Measurements from ENCODE around the gene PTF1A. TPM values are rescaled to one million over a fixed set of nuclear protein-coding genes. Genes with fewer than 3 reads are reported as not detected.

PTF1A gene
- polyA plus RNA-seq, 1 experiment, result not detected

DNA sequence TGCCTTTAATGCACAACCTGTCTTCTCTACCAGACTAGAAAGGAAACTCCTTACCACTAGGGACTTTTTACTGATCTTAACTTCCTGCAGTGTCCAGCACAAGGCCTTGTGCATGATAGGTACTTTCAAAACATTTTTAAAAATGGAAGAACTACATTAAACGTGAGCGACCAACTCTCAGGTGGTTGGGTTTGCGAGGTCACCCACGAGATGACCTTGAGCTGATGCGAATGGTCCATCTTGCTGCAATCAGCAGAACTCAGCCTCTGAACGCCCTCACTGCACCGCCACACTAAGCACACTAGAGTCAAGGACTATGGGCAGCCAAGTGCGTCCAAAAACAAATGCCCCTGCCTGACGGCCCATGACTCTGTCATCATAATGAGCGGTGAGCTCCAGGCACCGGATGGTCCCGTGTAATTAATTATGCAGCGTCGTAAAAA is 34.9 kb upstream of the PTF1A start:
- no peak overlapping the region for H3K27ac ChIP-seq (ENCODE audit: low read depth, low read length)
- TF ChIP-seq, protein P1, sequence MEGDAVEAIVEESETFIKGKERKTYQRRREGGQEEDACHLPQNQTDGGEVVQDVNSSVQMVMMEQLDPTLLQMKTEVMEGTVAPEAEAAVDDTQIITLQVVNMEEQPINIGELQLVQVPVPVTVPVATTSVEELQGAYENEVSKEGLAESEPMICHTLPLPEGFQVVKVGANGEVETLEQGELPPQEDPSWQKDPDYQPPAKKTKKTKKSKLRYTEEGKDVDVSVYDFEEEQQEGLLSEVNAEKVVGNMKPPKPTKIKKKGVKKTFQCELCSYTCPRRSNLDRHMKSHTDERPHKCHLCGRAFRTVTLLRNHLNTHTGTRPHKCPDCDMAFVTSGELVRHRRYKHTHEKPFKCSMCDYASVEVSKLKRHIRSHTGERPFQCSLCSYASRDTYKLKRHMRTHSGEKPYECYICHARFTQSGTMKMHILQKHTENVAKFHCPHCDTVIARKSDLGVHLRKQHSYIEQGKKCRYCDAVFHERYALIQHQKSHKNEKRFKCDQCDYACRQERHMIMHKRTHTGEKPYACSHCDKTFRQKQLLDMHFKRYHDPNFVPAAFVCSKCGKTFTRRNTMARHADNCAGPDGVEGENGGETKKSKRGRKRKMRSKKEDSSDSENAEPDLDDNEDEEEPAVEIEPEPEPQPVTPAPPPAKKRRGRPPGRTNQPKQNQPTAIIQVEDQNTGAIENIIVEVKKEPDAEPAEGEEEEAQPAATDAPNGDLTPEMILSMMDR (IDR thresholded peaks at IDR 0.05; ENCODE audit: low read depth, low read length), result no peak
- H3K4me3 ChIP-seq (ENCODE audit: low read depth, low read length), result no peak overlapping the region
- CTCF ChIA-PET, result interaction anchor here (1.5 to 2.2 kb wide), 12 partner anchors 9 to 1400 kb away, joined by 4 to 52 read pairs (median 10); no protein-coding TSS in a partner anchor
- POLR2A ChIA-PET, result no interaction called here
- H3K9me3 ChIP-seq (ENCODE audit: control insufficient read depth, insufficient read depth, low read length), result no peaks in the 10 kb centered on the region
- peaks cover 4% of the 10 kb centered on the region for H3K27me3 ChIP-seq (ENCODE audit: control insufficient read depth, insufficient read depth, low read length)
- no peak for DNase-seq (ENCODE audit: low read depth, low spot score)

DNA sequence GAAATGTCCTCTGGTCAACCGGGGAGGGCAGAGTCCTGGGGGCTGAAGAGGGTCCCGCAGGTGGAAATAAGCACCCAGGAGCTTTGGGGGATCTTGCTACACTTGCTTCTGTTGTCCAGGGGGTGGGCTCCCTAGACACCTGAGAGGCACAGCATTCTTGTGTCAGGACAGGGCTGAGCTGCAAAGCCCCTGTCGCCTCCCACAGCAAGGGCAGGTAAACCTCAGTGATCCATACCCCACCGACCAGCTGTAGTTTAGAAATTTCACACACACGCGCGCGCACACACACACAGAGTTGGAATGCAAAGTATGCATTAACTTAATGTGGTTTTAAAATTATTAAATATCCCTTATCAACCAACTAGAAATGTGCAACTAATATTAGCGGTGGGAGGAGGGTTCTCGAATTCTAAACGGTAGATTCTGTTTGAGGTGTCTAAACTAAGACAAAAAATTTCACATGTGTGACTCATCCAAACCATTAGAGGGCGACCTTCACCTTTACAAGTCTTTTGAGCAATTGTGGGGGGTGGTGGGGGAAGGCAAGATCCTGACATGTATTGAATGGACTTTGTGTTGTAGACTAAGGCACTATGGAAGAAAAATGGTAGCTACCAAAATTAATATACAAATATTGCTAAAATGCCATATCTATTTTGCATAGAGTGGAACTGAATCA is 34.3 kb upstream of the PTF1A start:
- TF ChIP-seq, protein P1 (IDR thresholded peaks at IDR 0.05; ENCODE audit: low read depth, low read length), result no peak; the same call in 1 of the 2 replicates
- no peak for DNase-seq (ENCODE audit: low read depth, low spot score)
- peaks cover 4% of the 10 kb centered on the region for H3K27me3 ChIP-seq (ENCODE audit: control insufficient read depth, insufficient read depth, low read length)
- ChIA-PET CTCF (interaction anchor here (0.6 to 2.2 kb wide), 41 partner anchors 9 to 1399 kb away, joined by 3 to 52 read pairs (median 4); no protein-coding TSS in a partner anchor), POLR2A (no interaction called here)
- H3K27ac ChIP-seq (ENCODE audit: low read depth, low read length), result no peak overlapping the region
- H3K9me3 ChIP-seq (ENCODE audit: control insufficient read depth, insufficient read depth, low read length), result no peaks in the 10 kb centered on the region
- no peak overlapping the region for H3K4me3 ChIP-seq (ENCODE audit: low read depth, low read length)

DNA sequence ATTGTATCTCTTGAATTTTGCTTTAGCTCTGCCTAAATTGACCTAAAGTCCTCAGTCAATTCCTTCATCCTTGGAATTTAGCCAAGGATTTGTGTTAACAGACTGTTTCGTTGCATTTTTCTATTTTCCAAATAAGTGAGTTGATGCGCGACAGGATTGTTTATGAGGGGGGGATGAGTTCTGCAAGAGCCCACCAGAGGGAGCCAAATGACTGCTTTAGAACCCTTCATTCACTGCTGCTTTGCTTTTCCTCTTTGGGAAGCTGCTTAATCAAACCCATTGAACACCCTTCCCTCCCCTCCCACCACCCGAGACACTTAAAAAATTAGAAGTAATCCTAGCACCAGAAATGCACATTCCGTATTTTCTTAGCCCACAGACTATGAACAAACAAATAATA is 33.7 kb upstream of the PTF1A start:
- ChIA-PET POLR2A (no interaction called here), CTCF (interaction anchor here (0.6 to 2.2 kb wide), 45 partner anchors 8 to 1399 kb away, joined by 3 to 52 read pairs (median 4); no protein-coding TSS in a partner anchor)
- H3K27me3 ChIP-seq (ENCODE audit: control insufficient read depth, insufficient read depth, low read length), result peaks cover 4% of the 10 kb centered on the region
- H3K4me3 ChIP-seq (ENCODE audit: low read depth, low read length), result no peak overlapping the region
- H3K27ac ChIP-seq (ENCODE audit: low read depth, low read length), result no peak overlapping the region
- no peaks in the 10 kb centered on the region for H3K9me3 ChIP-seq (ENCODE audit: control insufficient read depth, insufficient read depth, low read length)
- DNase-seq (ENCODE audit: low read depth, low spot score), result peak; percentile 30
- TF ChIP-seq, protein P1 (IDR thresholded peaks at IDR 0.05; ENCODE audit: low read depth, low read length), result peak; percentile 90

DNA sequence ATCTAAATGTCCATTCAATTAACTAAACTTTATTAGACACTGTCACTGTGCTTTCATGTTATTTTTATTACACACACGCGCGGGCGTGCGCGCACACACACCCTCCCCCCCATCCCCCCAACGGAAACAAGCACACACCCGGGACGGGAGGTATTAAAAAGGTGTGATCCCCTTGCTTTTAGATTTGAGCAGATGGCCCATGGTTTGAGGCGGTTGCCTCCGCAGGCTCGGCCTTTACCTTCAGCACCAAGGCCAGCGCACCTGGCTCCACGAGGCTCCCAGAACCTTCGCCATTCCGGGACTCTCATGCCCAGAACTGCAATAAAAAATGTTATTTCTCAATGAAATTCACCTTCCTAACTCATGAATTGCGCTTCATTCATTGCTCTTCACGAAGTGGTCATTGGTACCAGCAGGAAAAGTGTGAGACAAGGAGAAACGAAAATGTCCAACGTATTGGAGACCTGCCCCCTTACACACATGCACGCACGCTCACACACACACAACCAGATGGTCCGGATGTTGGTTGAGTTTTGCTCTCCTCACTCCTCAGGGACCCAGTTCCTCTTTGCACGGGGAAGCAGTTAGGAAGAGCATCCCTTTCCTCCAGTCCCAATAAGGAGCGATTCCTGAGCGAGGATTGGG is 20.8 kb upstream of the PTF1A start:
- TF ChIP-seq, protein P1 (IDR thresholded peaks at IDR 0.05; ENCODE audit: low read depth, low read length), result no peak
- Histone ChIP-seq H3K27ac (ENCODE audit: low read depth, low read length) (no peak overlapping the region), H3K4me3 (ENCODE audit: low read depth, low read length) (no peak overlapping the region), H3K27me3 (ENCODE audit: control insufficient read depth, insufficient read depth, low read length) (peaks cover 29% of the 10 kb centered on the region), H3K9me3 (ENCODE audit: control insufficient read depth, insufficient read depth, low read length) (no peaks in the 10 kb centered on the region; the same call in 1 of the 2 replicates)
- ChIA-PET POLR2A (no interaction called here), CTCF (interaction anchor here (0.7 kb wide), 1 partner anchor 13 kb away, joined by 3 read pairs; no protein-coding TSS in a partner anchor)
- no peak for DNase-seq (ENCODE audit: low read depth, low spot score)
